GM21723 (cell line): ENCODE data around the gene ALOX15.
"Not testable (repeated sequence)": the region's sequence is repeated elsewhere in the genome, so short reads cannot be mapped to it uniquely, and the experiment has no call there.

Experiments
- ATAC-seq: cut with Tn5 transposase; IDR thresholded peaks from one replicate; pipeline ENCODE4 v1.9.1; 2021; ENCODE audit warnings: mild to moderate bottlenecking, moderate library complexity; ENCODE audit not compliant: unreplicated experiment

Gene ALOX15

GRCh38 chr17:4617590-4618351 lies 23.7 kb downstream of the ALOX15 start:
- no peak for ATAC-seq

DNA sequence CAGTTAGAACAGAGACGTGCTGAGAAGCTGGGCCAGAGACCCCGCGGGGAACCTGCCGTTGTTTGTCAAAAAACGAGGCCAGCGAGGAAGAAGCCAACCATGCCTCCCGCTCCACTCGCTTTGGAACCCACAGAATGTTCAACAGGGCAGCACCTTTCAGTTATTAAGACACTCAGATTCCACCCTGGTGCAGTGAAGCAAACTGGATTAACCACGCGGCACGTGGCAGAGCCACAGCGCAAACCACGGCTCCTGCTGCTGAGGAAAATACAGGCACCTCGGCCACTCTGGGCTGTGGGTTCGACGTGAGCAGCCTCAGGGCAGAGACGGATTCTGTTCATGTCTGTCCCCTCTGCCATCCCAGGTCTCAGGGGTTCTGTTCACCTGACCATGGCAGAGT lies 24.4 kb downstream of the ALOX15 start:
- ATAC-seq, result no peak

DNA sequence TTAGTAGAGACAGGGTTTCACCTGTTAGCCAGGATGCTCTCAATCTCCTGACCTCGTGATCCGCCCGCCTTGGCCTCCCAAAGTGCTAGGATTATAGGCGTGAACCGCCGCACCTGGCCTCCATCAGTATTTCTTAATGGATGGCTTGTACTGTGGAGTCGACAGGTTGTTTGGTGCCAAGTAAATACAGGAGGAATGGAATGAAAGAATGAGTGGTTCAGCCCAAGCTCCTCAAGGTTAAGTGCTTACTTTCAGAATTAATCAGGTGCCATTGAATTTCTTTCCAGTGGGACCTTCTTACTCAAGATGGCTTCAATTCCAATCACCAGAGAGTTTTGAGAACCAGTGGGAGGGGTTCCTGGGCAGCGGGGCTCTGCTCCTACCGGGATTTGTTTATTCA lies 25.0 kb downstream of the ALOX15 start:
- ATAC-seq, result no peak

GRCh38 chr17:4610656-4611055 lies 30.8 kb downstream of the ALOX15 start:
- ATAC-seq, result no peak

GRCh38 chr17:4610162-4610561 lies 31.3 kb downstream of the ALOX15 start:
- no peak for ATAC-seq

DNA sequence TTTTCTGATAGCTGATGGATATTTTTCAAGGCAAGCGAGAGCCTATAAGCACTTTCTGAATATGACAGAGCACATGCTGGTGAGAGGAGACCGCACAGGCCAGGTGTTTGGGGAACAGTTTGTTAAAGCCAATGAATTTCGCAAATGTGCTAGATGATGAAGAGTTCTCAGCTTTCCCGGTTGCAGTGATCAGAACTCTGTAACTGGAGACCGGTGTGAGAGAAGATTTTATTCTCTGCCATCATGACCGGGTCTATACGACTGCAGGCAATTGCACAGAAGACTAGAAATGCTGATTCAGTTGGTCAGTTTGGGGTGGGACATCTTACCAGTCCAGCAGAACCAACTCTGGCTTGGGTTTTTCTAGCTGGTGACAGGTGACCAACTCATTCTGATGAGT lies 31.7 kb downstream of the ALOX15 start:
- ATAC-seq, result no peak

GRCh38 chr17:4607773-4608187 lies 33.7 kb downstream of the ALOX15 start:
- no peak for ATAC-seq

DNA sequence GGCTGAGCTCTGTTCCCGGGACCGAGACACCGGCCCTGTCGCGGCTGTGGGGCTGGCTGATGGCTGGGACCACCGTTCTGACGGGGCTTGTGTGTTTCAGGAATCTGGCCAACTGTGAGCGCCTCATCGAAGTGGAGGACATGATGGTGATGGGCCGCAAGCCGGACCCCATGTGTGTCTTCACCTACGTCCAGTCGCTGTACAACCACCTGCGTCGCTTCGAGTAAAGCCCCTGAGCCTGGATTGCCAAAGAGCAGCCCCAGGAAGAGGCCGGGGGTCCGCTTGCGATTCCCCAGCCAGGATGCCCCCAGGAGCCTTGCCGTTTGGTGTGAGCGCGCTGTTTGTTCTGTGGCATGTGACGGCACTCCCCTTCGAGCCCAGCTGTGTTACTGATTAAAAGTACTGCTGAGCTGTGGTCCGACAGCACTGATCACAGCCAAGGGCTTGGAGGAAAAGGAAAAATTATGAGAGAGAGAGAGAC lies 34.2 kb downstream of the ALOX15 start:
- ATAC-seq, result no peak

- no peak for ATAC-seq
These were observed 35.7 kb downstream of the ALOX15 start for GRCh38 chr17:4605826-4606225.

GRCh38 chr17:4604736-4605135 lies 36.7 kb downstream of the ALOX15 start:
- ATAC-seq, result not testable (repeated sequence)

DNA sequence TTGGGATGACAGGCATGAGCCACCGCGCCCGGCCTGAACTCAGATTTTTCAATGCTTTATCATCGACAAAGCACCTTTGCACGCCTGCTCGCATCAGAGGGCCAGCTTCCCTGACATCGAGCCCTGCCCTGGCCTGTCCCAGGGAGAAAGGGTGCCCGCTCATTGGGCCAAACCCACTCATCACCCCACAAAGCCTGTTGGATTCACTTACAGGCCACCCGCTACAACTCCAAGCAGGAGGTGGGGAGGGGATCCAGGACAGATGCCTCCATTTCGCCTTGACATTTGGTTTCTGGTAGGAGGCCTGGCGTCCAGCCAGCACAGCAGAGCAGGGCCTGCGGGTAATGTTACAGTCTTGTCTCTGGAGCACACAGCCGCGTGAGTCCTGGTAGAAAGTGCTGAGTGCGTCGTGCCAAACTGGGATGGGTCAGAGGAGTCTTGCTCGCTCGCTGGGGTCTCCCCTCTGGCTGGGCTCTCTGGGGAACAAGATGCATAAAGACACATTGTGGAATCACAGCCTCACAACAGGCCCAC lies 37.3 kb downstream of the ALOX15 start:
- no peak for ATAC-seq

- no peak for ATAC-seq
These were observed 39.4 kb downstream of the ALOX15 start for GRCh38 chr17:4602041-4602440.

DNA sequence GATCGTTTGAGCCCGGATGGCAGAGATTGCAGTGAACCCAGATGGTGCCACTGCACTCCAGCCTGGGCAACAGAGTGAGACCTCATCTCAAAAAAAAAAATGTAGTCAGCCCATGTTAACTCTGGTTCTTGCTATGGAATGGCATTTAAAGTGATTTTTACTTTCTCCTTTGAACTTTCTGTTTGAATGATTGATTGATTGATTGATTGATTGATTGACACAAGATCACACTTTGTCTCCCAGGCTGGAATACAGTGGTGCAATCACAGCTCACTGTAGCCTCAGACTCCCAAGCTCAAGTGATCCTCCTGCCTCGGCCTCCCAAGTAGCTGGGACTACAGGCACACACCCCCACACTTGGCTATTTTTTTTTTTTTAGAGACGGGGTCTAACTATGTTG lies 40.2 kb downstream of the ALOX15 start:
- no peak for ATAC-seq

DNA sequence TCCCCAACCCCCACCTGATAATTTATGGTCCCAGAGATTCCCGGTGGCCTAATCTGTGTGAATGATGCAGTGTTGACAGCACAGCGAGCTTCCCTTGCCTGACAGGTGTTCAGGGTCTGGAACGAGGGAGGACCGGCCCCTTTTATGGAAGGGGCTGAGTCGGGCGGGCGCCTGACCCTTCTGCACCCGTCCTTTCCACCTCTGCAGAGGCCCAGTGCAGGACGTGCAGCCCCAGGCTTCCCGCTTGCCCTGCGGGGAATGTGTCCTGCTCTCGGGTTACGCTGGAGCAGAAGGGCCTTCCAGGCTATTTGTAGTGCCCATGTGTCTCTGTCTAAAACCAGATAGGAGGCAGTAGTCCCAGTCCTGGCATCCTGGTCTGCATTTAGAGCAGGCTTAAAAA lies 40.9 kb downstream of the ALOX15 start:
- ATAC-seq, result no peak

DNA sequence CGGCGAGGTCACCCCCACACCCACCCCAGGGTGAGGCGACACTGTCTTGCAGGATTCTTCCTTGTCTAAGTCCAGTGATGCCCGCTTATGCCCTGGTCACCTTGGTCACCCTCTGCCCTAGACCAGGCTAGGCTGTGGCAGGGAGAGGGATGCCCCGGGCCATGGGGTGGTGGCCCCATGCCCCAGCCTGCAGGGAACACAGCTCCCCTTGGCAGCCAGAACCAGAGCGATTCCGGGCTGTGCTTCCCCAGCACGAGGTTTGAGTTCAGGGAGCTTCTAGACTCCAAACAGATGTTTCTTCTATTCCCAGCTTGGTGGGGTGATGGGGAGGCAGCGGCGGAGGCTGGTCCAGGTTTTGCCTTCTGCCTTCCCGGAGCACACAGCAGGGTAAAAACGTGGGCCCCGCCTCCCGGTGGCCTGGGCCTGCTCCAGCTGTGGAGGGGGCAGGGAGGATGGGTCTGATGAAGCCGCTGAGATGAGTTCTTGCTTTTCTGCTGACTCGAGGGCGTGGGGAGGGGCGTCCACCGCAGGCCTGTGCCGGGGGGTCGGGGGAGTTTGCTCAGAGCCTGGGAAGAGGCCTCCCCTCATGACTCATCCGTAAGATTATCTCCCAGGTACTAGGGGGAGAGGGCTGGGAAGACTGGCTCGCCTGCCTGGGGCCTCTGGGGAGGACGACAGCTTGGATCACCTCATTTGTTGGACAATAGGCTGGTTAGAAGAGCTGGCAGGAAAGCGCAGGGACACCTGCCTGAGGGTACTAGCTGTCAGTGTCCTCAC lies 41.8 kb downstream of the ALOX15 start:
- ATAC-seq, result no peak

DNA sequence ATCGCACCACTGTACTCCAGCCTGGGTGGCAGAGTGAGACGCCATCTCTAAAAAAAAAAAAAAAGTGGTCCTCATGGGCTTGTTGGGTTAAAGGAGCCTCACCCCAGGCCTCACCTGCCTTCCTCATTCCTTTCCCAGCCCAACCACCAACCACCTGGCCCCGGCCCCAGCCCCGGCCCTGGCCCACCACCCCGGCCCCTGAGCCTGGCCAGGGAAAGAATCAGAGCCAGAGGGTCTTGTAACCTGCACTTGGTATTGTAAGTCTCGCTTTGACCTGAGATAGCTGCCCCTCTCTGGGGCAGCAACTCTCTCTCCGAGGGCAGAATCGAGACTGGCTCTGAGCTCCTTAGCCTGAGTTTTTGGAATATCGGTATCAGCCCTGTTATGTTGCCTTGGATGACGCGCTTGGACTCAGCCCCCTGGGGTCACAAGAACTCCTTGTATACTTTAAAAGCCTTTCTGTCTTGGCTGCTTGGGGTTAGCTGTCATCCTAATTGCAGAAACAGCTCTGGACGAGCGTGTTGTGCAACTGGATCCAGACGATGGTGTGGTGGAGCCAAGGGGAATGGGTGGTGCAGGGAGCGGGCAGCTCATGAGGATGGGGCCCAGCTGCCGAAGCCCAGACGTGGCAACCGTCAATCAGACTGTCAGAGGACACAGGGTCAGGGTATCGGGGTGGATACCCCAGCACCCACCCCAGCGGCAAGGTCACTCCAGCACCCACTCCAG lies 42.5 kb downstream of the ALOX15 start:
- no peak for ATAC-seq

DNA sequence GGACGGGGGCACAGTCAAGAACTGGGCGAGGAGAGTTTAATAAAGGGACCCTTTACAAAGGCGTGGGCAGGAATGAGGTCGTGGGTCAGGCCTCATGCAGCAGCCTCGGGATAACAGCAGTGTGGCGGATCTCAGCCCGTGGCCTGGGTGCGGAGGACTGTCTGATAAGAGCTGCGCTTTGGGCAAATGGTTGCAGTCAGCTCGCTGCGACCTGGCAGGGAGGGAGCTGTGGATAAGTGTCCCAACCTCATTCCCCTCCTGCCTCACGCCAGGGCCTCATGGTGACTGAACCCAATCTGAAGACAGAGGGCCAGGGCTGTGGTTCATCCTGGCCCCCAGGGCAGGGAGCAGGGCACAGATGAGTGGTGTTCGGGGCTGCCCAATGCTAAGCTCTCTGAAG lies 43.5 kb downstream of the ALOX15 start:
- ATAC-seq, result no peak

DNA sequence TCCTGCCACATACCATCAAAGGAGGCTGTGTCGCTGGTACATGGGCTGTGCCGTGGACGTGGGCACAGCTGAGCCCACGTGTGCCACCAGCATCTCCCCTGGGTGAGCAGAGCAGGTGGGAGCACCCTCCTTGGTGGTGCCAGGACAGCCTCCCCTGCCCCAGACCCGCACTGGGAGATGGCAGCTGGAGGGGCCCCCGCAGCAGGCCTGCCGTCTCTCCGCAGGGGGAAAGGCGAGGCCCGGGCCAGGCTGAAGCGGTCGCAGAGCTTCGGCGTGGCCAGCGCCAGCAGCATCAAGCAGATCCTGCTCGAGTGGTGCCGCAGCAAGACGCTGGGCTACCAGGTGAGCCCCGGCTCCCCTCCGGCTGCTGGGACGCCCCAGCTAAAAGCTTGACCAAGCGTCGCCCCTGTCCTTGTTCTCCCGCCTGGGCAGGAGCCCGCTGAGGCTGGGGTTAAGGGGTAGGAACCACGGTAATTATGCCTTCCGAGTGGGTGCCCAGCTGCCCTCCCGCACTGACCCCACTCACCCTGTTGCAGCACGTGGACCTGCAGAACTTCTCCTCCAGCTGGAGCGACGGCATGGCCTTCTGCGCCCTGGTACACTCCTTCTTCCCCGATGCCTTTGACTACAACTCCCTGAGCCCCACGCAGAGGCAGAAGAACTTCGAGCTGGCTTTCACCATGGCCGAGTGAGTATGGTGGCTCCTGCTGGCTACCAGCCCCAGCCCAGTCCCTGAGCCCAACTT lies 44.7 kb downstream of the ALOX15 start:
- ATAC-seq, result no peak

- ATAC-seq, result not testable (repeated sequence)
These were observed 45.7 kb downstream of the ALOX15 start for GRCh38 chr17:4595685-4596342.
